OCI-LY7 (cell line): Measurements from ENCODE around the gene PARD3. TPM values are rescaled to one million over a fixed set of nuclear protein-coding genes. Genes with fewer than 3 reads are reported as not detected.

Experiments
- BruUV-seq: library from RNA; stranded (reverse); fragments of 400-500 nt; replicated peaks from 2 replicates; lab custom pipeline; 2021; lab: Mats Ljungman, UMichigan
- CTCF ChIA-PET: fragments of 300-600 bp; sonication (Branson Sonifier 250); formaldehyde crosslinking; loops from one replicate; lab custom pipeline; 2022; ENCODE audit warnings: antibody characterized with exemption; ENCODE audit not compliant: unreplicated experiment; lab: Charles Lee
- POLR2A ChIA-PET: fragments of 300-600 bp; sonication (Branson Sonifier 250); formaldehyde crosslinking; loops from one replicate; lab custom pipeline; 2022; ENCODE audit warnings: antibody characterized with exemption; lab: Charles Lee
- DNase-seq: peaks from one replicate; pipeline ENCODE4 v3.0.0-alpha.2; 2015; ENCODE audit warnings: low spot score
- H2AFZ ChIP-seq: fragments of 200-600 bp; sonication (generic), shearing (Covaris generic); 2 replicates; pipeline ENCODE4 v1.6.1; 2014; ENCODE audit warnings: mild to moderate bottlenecking, antibody characterized with exemption, low read length, moderate library complexity
- H3K27ac ChIP-seq: fragments of 200-600 bp; sonication (generic); 2 replicates; pipeline ENCODE4 v1.5.1; 2014; ENCODE audit warnings: mixed run types, low read depth, mild to moderate bottlenecking, moderate library complexity, low read length, inconsistent platforms; ENCODE audit not compliant: poor library complexity, severe bottlenecking
- H3K36me3 ChIP-seq: fragments of 200-600 bp; sonication (generic); 2 replicates; pipeline ENCODE4 v1.6.1; 2014; ENCODE audit warnings: mild to moderate bottlenecking, antibody characterized with exemption, low read length, moderate library complexity, mixed read lengths; ENCODE audit not compliant: insufficient read depth
- H3K4me1 ChIP-seq: fragments of 200-600 bp; sonication (generic); 2 replicates; pipeline ENCODE4 v1.5.1; 2014; ENCODE audit warnings: mild to moderate bottlenecking, low read length; ENCODE audit not compliant: insufficient read depth, poor library complexity, severe bottlenecking
- H3K4me2 ChIP-seq: fragments of 200-600 bp; sonication (generic); 2 replicates; pipeline ENCODE4 v1.6.1; 2014; ENCODE audit warnings: mild to moderate bottlenecking, low read length
- H3K4me3 ChIP-seq: fragments of 200-600 bp; sonication (generic); 2 replicates; pipeline ENCODE4 v1.5.1; 2014; ENCODE audit warnings: mild to moderate bottlenecking, low read depth, low read length; ENCODE audit not compliant: poor library complexity, severe bottlenecking
- H3K79me2 ChIP-seq: fragments of 200-600 bp; sonication (generic); 2 replicates; pipeline ENCODE4 v1.6.1; 2016; ENCODE audit warnings: low read depth, mild to moderate bottlenecking, low read length, moderate library complexity, mixed read lengths; ENCODE audit not compliant: insufficient read depth
- H3K9me2 ChIP-seq: fragments of 200-600 bp; sonication (generic); 2 replicates; pipeline ENCODE4 v1.6.1; 2016; ENCODE audit warnings: mild to moderate bottlenecking, low read length, mixed read lengths; ENCODE audit not compliant: insufficient read depth
- H3K9me3 ChIP-seq: fragments of 200-600 bp; sonication (generic); 2 replicates; pipeline ENCODE4 v1.6.1; 2014; ENCODE audit warnings: mild to moderate bottlenecking, mixed run types, low read length, mixed read lengths
- H4K20me1 ChIP-seq: fragments of 200-600 bp; sonication (generic); 2 replicates; pipeline ENCODE4 v1.6.1; 2014; ENCODE audit warnings: mild to moderate bottlenecking, antibody characterized with exemption, low read length, moderate library complexity, mixed read lengths; ENCODE audit not compliant: insufficient read depth
- CTCF ChIP-seq: fragments of 200-600 bp; sonication (generic); conservative IDR thresholded peaks from 2 replicates; pipeline ENCODE4 v1.5.1; 2014; ENCODE audit warnings: mild to moderate bottlenecking, antibody characterized with exemption, low read length, moderate library complexity, mixed read lengths
- EZH2phosphoT487 ChIP-seq: fragments of 200-600 bp; sonication (generic); IDR thresholded peaks from 2 replicates; pipeline ENCODE4 v1.6.1; 2018; ENCODE audit warnings: low read depth, borderline replicate concordance, mild to moderate bottlenecking, mixed run types, antibody characterized with exemption, low read length, moderate library complexity, mixed read lengths
- intact Hi-C: fragments of 100-400 bp; cut with micrococcal nuclease; formaldehyde crosslinking; loops from one replicate; pipeline ENCODE4 v1.10.0; 2022; ENCODE audit not compliant: unreplicated experiment
- total RNA-seq, 2 experiments: library from RNA; depleted of rRNA in 1 of 2; stranded (reverse); fragments of >200 nt in 1 of 2; shearing (Covaris generic) in 1 of 2; gene quantifications; 2 replicates each; pipeline ENCODE4 v1.2.3, GENCODE V29; 2014 to 2022

PARD3 gene
- total RNA-seq, 2 experiments from 2014 or later = not detected

- Histone ChIP-seq H4K20me1 (no peaks in the 10 kb centered on the region), H3K79me2 (no peaks in the 10 kb centered on the region), H3K9me2 (no peaks in the 10 kb centered on the region), H3K27ac (no peak overlapping the region), H3K4me2 (no peak overlapping the region), H2AFZ (no peak overlapping the region), H3K9me3 (no peaks in the 10 kb centered on the region), H3K4me3 (no peak overlapping the region), H3K4me1 (no peaks in the 10 kb centered on the region), H3K36me3 (no peaks in the 10 kb centered on the region)
- BruUV-seq = no TSS peak
- CTCF ChIA-PET = no interaction called here
- DNase-seq = no peak
- peak; percentile 42 for TF ChIP-seq CTCF
- no peak for TF ChIP-seq EZH2phosphoT487
- POLR2A ChIA-PET = interaction anchor here (0.6 kb wide), 1 partner anchor 92 kb away, joined by 5 read pairs; no protein-coding TSS in a partner anchor
- intact Hi-C loops = no loop called here
Observed at GRCh38 chr10:34280599-34281374, 534.3 kb downstream of the PARD3 start.

- Histone ChIP-seq H3K27ac (no peak overlapping the region), H3K9me2 (no peaks in the 10 kb centered on the region), H4K20me1 (no peaks in the 10 kb centered on the region), H3K36me3 (no peaks in the 10 kb centered on the region), H2AFZ (no peak overlapping the region), H3K79me2 (no peaks in the 10 kb centered on the region), H3K4me1 (no peaks in the 10 kb centered on the region), H3K4me2 (no peak overlapping the region), H3K9me3 (no peaks in the 10 kb centered on the region), H3K4me3 (no peak overlapping the region)
- intact Hi-C loops = no loop called here
- ChIA-PET CTCF (no interaction called here), POLR2A (no interaction called here)
- TF ChIP-seq EZH2phosphoT487 (no peak), CTCF (no peak)
- no peak for DNase-seq
- no TSS peak for BruUV-seq
Observed at GRCh38 chr10:34275626-34276130, 539.4 kb downstream of the PARD3 start.

GRCh38 chr10:34274906-34275305 lies 540.2 kb downstream of the PARD3 start:
- no peak for DNase-seq
- intact Hi-C loops = no loop called here
- TF ChIP-seq EZH2phosphoT487 = no peak
- TF ChIP-seq CTCF = no peak
- Histone ChIP-seq H3K9me2 (no peaks in the 10 kb centered on the region), H3K27ac (no peak overlapping the region), H2AFZ (no peak overlapping the region), H3K4me2 (no peak overlapping the region), H3K4me1 (no peaks in the 10 kb centered on the region), H4K20me1 (no peaks in the 10 kb centered on the region), H3K36me3 (no peaks in the 10 kb centered on the region), H3K79me2 (no peaks in the 10 kb centered on the region), H3K4me3 (no peak overlapping the region), H3K9me3 (no peaks in the 10 kb centered on the region)
- ChIA-PET POLR2A (no interaction called here), CTCF (no interaction called here)
- BruUV-seq = no TSS peak
